ENCODE measurements around the gene UXT. TPM values are rescaled to one million over a fixed set of nuclear protein-coding genes. Genes with fewer than 3 reads are reported as not detected.

Gene UXT
- total and polyA plus RNA-seq, 9 of the 15 experiments (the other 6 are each of a cell fraction or from before 2014, with no cell fraction given) = 141 to 300 (median 204) TPM

DNA sequence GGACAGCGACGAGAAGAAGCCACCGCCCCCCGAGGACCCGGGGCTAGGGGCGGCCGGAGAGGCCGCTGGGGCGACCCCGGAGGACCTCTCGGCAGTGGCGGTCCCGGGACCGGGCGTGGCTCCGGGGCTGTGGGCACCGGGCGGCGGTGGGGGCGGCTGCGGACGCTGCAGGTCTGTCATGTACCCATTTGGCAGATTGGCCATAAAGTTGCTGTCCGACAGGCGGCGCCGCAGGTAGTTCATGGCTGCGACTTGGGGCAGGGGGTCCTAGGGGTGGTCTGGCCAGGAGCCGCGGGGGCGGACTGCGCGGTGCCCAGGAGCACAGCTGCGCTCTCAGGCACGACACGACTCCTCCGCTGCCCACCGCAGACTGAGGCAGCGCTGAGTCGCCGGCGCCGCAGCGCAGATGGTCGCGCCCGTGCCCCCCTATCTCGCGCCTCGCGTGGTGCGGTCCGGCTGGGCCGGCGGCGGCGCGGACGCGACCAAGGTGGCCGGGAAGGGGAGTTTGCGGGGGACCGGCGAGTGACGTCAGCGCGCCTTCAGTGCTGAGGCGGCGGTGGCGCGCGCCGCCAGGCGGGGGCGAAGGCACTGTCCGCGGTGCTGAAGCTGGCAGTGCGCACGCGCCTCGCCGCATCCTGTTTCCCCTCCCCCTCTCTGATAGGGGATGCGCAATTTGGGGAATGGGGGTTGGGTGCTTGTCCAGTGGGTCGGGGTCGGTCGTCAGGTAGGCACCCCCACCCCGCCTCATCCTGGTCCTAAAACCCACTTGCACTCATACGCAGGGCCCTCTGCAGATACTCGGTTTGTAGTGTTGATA, 39.3 kb downstream of the UXT start, which contains the start of gene SYN1 (continued):
- TF ChIP-seq, protein P1, sequence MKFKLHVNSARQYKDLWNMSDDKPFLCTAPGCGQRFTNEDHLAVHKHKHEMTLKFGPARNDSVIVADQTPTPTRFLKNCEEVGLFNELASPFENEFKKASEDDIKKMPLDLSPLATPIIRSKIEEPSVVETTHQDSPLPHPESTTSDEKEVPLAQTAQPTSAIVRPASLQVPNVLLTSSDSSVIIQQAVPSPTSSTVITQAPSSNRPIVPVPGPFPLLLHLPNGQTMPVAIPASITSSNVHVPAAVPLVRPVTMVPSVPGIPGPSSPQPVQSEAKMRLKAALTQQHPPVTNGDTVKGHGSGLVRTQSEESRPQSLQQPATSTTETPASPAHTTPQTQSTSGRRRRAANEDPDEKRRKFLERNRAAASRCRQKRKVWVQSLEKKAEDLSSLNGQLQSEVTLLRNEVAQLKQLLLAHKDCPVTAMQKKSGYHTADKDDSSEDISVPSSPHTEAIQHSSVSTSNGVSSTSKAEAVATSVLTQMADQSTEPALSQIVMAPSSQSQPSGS (CRISPR knock-in tag; IDR thresholded peaks at IDR 0.05) = peak; percentile 98
- TF ChIP-seq ZNF24 (IDR thresholded peaks at IDR 0.05) (peak; percentile 50; the same call in 1 of the 2 replicates), NFATC3 (IDR thresholded peaks at IDR 0.05) (no peak), YY1 (IDR thresholded peaks at IDR 0.05; ENCODE audit: borderline replicate concordance in 1 of 3, control insufficient read depth in 1 of 3, extremely low read depth in 1 of 3, insufficient read depth in 3 of 3, insufficient read length in 1 of 3, insufficient replicate concordance in 2 of 3, low read depth in 1 of 3, low read length in 2 of 3) (no peak), ZNF79 (CRISPR knock-in tag; IDR thresholded peaks at IDR 0.05; ENCODE audit: low read depth) (no peak), EP300 (IDR thresholded peaks at IDR 0.05; ENCODE audit: low read length) (peak; percentile 20; the same call in 1 of the 2 replicates), ZNF551 (CRISPR knock-in tag; IDR thresholded peaks at IDR 0.05) (no peak), FOXA3 (CRISPR knock-in tag; conservative IDR thresholded peaks at IDR 0.05 in 1 of 2, IDR thresholded peaks at IDR 0.05 in 1 of 2) (peak in 1 of 2 experiments; percentile 49; a peak in 1 of 4 replicates), TAF9B (IDR thresholded peaks at IDR 0.05; ENCODE audit: partially characterized antibody) (no peak), TOE1 (IDR thresholded peaks at IDR 0.05; ENCODE audit: borderline replicate concordance) (no peak), TOE1 (CRISPR knock-in tag; IDR thresholded peaks at IDR 0.05; ENCODE audit: borderline replicate concordance, low read depth) (peak; percentile 88), ZFP1 (CRISPR knock-in tag; IDR thresholded peaks at IDR 0.05) (no peak), SMARCA4 (IDR thresholded peaks at IDR 0.05) (no peak)
- TF ChIP-seq, protein P2, sequence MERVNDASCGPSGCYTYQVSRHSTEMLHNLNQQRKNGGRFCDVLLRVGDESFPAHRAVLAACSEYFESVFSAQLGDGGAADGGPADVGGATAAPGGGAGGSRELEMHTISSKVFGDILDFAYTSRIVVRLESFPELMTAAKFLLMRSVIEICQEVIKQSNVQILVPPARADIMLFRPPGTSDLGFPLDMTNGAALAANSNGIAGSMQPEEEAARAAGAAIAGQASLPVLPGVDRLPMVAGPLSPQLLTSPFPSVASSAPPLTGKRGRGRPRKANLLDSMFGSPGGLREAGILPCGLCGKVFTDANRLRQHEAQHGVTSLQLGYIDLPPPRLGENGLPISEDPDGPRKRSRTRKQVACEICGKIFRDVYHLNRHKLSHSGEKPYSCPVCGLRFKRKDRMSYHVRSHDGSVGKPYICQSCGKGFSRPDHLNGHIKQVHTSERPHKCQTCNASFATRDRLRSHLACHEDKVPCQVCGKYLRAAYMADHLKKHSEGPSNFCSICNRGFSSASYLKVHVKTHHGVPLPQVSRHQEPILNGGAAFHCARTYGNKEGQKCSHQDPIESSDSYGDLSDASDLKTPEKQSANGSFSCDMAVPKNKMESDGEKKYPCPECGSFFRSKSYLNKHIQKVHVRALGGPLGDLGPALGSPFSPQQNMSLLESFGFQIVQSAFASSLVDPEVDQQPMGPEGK (CRISPR knock-in tag; IDR thresholded peaks at IDR 0.05; ENCODE audit: borderline replicate concordance) = no peak
- TF ChIP-seq, protein P3, sequence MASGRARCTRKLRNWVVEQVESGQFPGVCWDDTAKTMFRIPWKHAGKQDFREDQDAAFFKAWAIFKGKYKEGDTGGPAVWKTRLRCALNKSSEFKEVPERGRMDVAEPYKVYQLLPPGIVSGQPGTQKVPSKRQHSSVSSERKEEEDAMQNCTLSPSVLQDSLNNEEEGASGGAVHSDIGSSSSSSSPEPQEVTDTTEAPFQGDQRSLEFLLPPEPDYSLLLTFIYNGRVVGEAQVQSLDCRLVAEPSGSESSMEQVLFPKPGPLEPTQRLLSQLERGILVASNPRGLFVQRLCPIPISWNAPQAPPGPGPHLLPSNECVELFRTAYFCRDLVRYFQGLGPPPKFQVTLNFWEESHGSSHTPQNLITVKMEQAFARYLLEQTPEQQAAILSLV (tag; IDR thresholded peaks at IDR 0.05) = no peak
- TF ChIP-seq, protein P4, sequence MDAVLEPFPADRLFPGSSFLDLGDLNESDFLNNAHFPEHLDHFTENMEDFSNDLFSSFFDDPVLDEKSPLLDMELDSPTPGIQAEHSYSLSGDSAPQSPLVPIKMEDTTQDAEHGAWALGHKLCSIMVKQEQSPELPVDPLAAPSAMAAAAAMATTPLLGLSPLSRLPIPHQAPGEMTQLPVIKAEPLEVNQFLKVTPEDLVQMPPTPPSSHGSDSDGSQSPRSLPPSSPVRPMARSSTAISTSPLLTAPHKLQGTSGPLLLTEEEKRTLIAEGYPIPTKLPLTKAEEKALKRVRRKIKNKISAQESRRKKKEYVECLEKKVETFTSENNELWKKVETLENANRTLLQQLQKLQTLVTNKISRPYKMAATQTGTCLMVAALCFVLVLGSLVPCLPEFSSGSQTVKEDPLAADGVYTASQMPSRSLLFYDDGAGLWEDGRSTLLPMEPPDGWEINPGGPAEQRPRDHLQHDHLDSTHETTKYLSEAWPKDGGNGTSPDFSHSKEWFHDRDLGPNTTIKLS (IDR thresholded peaks at IDR 0.05; ENCODE audit: borderline replicate concordance, low read depth) = 0 out of 2 replicates have a peak, but pooled peaks have one; percentile 23
- TF ChIP-seq, protein P5, sequence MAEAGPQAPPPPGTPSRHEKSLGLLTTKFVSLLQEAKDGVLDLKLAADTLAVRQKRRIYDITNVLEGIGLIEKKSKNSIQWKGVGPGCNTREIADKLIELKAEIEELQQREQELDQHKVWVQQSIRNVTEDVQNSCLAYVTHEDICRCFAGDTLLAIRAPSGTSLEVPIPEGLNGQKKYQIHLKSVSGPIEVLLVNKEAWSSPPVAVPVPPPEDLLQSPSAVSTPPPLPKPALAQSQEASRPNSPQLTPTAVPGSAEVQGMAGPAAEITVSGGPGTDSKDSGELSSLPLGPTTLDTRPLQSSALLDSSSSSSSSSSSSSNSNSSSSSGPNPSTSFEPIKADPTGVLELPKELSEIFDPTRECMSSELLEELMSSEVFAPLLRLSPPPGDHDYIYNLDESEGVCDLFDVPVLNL (CRISPR knock-in tag; IDR thresholded peaks at IDR 0.05; ENCODE audit: low read depth) = peak; percentile 72; the same call in 1 of the 2 replicates
